Raji (cell line): Measurements from ENCODE around the gene MVD.

Experiments used
- POLR2A ChIP-seq: IDR thresholded peaks from 2 replicates; pipeline ENCODE4 v1.6.1; 2011; ENCODE audit warnings: low read depth, low read length, control low read depth; ENCODE audit not compliant: insufficient read depth

The MVD gene

GRCh38 chr16:88662843-88663606 is at the start of gene MVD:
TSS of gene MVD (minus strand) at chr16:88663091. CDS start at chr16:88663080, 11 bp downstream.
- peak; percentile 95 for TF ChIP-seq POLR2A

GRCh38 chr16:88712362-88712979 is 49.6 kb upstream of the MVD start:
- no peak for TF ChIP-seq POLR2A

GRCh38 chr16:88711750-88712340 is 49.0 kb upstream of the MVD start:
- no peak for TF ChIP-seq POLR2A

- no peak for TF ChIP-seq POLR2A
Measured at GRCh38 chr16:88710556-88710955, 47.7 kb upstream of the MVD start.

- TF ChIP-seq POLR2A: no peak
Measured at GRCh38 chr16:88706965-88707826, 44.3 kb upstream of the MVD start.

GRCh38 chr16:88706229-88706964 is 43.5 kb upstream of the MVD start, which contains the start of the genes CTU2 and RNF166:
TSS of gene CTU2 (plus strand) at chr16:88706503. CDS start at chr16:88706531, 28 bp downstream.
TSS of gene RNF166 (minus strand) at chr16:88706408. CDS start at chr16:88706325, 83 bp downstream.
- TF ChIP-seq POLR2A: peak; percentile 76

- TF ChIP-seq POLR2A: no peak
Measured at GRCh38 chr16:88705801-88706228, 42.9 kb upstream of the MVD start.

- TF ChIP-seq POLR2A: no peak
Measured at GRCh38 chr16:88705076-88705684, 42.3 kb upstream of the MVD start.

- TF ChIP-seq POLR2A: no peak
Measured at GRCh38 chr16:88703486-88704309, 40.8 kb upstream of the MVD start.

GRCh38 chr16:88702371-88703210 is 39.7 kb upstream of the MVD start:
- TF ChIP-seq POLR2A: no peak

GRCh38 chr16:88701581-88702370 is 38.9 kb upstream of the MVD start:
- no peak for TF ChIP-seq POLR2A
